SU-DHL-6 (cell line): ENCODE results near the gene TIMP1.

Source experiments
- CTCF ChIP-seq: fragments of 200-600 bp; sonication (generic); IDR thresholded peaks from one replicate; pipeline ENCODE4 v1.5.1; 2017; ENCODE audit warnings: antibody characterized with exemption, mild to moderate bottlenecking, low read length, moderate library complexity; ENCODE audit not compliant: insufficient read depth, poor library complexity, severe bottlenecking
- EZH2phosphoT487 ChIP-seq: fragments of 200-600 bp; sonication (generic), shearing (Covaris generic); conservative IDR thresholded peaks from 2 replicates; pipeline ENCODE4 v1.6.1; 2018; ENCODE audit warnings: mild to moderate bottlenecking, antibody characterized with exemption, low read length, moderate library complexity, mixed read lengths

GRCh38 chrX:47540754-47541538, 41.3 kb upstream of the TIMP1 start:
- no peak for TF ChIP-seq CTCF
- TF ChIP-seq EZH2phosphoT487 = no peak
